Activated CD4-positive, CD25-positive, alpha-beta regulatory T cell treated with anti-CD3 and anti-CD28 coated beads, Interleukin-2, amount 50 U/mL, for 72 hours (primary cell): ENCODE data around the gene ARHGAP8.

Experiments used
- DNase-seq: peaks from one replicate; pipeline ENCODE4 v3.0.0; 2021

The ARHGAP8 gene

DNA sequence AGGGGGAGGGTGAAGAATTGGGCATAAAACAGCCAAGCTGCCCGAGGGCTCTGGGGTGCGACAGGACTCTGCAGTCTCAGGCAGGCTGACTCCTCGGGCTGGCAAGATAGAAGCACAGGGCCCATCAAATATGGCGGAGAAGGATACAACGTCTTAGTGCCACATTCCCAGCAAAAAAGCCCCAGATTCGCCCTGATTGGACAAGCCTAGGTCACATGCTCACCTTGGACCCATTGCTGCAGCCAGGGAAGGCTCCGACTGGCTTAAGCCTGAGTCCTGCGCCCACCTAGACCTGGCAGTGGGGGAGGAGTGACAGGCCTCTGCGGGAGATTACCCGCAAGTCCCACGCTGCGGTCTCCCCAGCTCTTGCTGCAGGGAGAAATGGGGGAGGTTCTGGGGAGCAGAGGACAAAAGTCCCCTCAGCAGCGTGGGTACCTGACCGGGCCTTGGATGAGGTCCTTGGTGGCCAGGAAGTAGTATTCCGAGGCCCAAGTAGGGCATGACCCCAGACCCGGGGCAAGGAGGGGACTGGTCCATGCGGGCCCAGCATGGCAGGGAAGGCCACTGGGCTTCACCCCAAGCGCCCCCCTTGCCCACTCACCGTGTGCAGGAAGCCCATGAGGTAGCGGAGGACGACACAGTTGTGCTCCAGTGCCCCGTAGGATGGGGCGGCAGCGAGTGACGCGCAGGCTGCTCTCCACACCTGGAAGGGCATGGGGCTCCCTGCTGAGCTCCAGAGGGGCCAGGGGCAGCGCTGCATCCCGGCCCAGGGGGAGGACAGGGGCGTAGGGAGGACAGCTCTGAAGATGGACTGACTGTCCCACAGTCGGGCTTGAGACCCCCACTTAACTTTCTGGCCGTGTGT, 113.0 kb downstream of the ARHGAP8 start:
- no peak for DNase-seq

DNA sequence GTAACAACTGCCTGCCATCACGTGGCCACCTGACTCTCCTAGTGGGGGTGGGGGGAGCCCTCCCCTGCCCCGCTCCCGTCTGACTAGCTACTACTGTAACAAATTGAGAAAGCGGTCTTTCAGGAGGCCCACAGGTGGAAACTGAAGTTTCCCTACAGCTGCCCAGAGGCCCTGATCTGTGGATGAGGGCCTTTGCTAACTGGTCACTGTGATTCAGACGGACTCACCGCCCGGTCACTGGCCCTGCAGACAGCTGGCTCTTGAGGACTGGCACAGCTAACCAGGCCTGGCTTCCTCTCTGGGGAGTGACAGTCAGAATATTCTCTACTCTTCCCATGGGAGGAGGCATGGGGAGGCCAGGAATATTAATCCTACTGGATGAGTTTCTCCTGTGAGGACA, 116.8 kb downstream of the ARHGAP8 start:
- no peak for DNase-seq

DNA sequence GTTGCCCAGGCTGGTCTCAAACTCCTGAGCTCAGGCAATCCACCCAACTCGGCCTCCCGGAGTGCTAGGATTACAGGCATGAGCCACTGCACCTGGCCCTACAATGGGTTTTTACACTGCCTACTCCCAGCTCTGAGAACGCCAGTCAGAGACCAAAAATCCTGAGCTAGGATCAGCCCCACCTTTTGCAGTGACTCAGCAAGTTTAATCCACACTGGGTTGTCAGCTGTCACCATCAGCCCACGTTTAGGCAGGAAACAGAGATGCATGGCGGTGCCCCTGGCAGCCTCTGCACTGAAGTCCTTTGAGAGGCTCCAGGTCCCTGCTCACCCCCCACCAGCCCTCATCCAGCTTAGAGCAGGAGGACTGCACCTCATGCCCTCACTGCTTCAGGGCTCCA, 117.6 kb downstream of the ARHGAP8 start:
- DNase-seq: no peak

DNA sequence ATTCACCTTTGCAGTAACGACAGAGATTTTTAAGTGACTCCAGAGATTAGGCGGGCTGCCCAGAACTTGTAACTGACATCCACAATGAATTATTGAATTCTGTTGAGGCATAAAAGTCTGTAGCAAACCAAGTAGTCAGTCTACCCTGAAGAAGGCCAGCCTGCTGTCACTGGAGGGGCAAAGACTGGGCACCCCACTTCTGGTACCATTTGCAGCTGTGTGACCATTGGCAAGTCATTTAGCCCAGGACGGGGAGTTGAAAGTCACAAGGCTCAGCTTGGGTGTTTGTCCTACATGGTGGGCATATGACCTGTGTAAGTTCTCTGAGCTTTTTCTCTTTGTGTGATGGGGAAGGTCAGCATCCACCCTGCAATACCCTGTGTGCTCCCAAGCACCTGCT, 119.4 kb downstream of the ARHGAP8 start:
- DNase-seq: no peak

DNA sequence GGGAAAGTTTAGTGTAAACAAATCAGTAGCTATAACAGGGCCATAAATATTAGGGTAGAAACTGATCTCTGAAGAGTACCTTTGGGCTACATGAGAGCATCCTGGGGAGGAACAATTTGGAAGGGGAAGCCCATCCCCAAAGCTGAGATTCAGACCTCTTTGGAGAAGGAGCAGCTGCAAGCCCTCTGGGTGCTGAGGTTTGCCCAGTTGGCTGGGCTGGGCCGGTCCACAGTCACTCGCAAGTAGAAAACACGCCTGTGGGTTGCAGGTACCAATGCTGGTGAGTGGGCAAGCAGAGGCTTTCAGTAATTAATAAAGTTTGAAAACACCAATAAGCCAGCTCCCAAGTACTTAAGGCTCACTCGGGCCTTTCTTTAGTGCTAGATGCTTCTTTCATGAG, 124.5 kb downstream of the ARHGAP8 start:
- no peak for DNase-seq

DNA sequence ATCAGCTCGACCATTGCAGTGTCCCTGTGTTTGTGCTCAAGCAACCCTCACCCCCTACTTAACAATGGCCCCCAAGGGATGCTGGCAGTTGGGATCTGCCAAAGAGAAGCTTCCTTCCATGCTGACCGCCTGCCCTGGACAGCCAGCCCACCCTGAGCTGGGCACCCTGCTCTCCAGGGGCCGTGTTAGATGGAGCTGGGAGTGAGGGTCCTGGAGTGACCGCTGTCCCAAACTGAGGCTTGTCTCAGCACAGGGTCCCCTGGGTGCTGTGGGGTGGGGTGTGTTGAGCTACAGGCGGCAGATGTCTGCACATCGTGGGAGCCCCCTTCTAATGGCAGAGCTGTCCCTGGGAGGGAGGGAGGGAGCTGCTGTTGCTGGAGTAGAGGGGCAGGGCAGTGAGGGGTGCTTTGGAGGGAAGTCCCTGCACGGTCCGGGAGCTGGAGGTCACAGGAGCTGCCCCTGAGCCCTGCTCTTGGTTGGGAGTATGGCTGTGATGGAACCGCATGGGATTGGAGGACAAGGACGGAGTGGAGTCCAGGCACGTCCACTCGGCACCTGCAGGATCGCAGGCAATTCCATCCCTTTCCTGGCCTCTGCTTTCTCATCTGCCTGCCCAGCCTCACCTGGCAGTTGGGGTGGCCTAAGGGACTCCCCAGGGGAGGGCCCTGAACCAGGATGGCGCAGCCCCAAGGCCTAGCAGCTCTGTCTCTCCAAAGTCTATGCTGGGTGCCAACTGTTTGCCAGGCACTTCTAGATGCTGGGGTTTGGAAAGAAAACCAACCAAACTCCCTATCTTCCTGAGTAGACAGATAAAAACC, 126.3 kb downstream of the ARHGAP8 start:
- DNase-seq: peak; percentile 11

DNA sequence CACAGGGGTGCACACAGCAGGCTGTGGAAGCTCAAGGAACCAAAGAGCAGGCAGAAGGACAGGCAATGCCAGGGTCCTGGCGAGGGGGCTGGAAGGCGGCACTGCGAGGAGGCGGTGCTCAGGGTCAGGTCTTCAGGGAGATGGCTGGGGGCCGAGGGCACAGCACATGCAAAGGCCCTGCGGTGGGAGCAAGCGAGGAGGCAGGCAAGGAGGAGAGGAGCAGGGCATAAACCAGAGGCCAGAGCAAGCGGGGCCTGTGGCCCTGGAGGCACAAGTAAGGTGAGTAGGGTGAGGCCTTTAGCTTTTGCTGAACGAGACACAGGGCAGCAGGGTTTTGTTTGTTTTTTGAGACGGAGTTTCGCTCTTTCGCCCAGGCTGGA, 126.9 kb downstream of the ARHGAP8 start:
- DNase-seq: no peak

DNA sequence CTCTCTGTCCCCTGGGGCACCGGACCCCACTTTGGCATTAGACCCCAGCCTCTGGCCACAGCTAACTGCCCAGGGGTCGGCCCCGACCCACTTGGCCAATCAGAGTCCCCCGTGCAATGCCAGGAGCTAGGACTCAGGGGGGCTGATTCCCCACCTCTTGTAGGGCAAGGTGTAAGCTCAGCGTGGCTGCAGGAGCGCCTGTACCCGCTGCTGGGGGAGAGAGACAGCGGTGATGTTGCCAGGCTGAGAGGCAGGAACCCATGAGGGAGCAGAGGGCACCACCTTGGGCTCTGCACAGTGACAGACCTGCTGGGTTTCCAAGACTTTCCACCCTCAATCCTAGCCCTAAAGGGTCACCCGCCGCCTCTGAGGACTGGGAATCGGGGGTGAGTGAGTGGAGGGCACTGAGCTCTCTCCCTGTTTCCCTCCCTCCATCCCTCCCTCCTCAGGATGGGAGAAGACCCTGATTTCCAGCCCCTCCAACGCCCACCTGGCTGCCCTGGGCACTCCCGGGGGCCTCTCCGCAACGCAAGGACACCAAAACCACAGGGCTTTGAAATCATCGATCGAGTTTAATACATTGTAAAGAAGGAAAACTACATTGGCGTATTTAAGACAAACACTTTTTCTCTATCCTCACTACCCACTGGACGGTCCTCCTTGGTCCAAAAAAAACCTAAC, 128.4 kb downstream of the ARHGAP8 start:
- no peak for DNase-seq

DNA sequence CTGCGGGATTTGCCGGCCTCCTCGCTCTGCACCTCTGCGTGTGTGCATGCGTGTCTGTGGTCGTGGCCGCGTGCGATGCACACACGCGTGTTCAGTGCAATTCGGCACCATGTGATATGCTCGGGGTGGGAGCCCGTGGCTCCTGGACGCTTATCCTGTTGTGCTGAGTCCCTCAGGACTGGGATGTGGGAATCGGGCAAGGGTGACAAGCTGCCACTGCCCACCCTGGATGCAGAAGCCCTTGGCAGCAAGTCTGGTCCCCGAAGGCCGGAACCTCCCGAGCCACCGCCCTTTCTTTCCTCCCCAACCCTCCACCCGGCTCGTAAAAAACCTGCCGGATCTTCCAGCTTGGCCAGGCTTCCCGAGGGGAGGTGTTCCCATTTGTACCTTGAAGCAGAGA, 129.2 kb downstream of the ARHGAP8 start:
- DNase-seq: peak; percentile 11

DNA sequence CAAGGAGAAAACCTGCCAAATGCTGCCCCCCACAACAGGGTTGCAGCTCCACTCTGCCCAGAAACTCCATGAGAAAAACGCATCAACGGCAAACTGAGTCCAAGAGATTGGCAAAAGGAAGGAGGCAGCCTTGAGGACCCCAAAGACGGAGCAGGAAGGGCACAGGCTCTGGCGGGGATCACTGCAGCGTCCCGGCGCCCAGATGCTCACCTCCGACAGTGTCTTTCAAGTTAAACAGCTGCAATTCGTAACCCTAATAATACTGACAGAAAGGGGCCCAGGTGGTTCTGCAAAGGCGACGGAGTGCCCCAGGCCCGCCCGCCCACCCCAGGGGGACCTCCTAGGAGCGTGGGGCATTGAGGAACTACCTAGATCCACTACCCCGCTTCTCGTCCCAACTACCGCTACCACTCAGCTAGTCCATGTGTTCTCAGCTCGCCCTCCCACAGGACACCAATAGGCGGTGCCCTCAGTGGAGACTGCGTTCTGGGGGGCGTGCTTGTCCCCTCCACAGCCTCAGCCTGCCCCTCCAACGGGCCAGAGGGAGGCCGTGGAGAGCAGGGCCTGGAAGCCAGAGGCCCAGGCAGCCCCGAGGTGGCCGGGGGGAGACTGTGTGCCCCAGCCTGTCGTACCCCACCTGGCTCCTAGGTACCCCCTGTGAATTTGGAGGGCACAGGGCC, 130.0 kb downstream of the ARHGAP8 start:
- DNase-seq: no peak

DNA sequence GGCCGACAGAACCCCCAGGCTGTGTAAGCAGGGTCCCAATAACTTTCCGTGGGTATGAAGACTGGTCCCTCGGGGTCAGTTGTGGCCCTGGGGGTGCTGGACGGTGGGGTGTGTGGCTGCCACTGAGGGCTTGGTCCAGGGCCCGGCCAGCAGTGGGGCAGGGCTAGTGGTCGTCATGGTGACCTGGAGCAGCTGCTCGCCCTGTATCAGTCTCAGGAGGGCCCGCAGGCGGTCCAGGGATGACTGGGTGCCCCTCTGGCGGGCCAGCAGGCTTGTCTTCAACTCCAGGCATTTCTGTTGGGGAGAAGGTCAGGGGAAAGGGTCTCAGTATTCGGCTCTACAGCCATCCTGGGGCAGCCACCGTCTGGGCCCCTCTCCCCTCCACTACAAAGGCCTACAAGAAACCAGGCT, 130.6 kb downstream of the ARHGAP8 start:
- DNase-seq: peak; percentile 23

DNA sequence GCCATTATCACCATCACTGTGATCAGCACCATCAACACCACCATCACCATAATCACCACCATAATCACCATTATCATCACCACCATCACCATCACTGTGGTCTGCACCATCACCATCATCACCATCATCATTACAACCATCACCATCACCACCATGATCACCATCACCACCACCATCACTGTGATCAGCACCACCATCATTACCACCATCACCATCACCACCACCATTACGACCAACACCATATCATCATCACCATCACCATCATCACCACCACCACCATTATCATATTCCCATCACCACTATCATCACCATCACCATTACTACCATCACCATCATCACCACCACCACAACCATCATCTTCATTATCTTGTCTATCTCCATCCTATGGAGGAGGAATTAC, 132.2 kb downstream of the ARHGAP8 start:
- no peak for DNase-seq

DNA sequence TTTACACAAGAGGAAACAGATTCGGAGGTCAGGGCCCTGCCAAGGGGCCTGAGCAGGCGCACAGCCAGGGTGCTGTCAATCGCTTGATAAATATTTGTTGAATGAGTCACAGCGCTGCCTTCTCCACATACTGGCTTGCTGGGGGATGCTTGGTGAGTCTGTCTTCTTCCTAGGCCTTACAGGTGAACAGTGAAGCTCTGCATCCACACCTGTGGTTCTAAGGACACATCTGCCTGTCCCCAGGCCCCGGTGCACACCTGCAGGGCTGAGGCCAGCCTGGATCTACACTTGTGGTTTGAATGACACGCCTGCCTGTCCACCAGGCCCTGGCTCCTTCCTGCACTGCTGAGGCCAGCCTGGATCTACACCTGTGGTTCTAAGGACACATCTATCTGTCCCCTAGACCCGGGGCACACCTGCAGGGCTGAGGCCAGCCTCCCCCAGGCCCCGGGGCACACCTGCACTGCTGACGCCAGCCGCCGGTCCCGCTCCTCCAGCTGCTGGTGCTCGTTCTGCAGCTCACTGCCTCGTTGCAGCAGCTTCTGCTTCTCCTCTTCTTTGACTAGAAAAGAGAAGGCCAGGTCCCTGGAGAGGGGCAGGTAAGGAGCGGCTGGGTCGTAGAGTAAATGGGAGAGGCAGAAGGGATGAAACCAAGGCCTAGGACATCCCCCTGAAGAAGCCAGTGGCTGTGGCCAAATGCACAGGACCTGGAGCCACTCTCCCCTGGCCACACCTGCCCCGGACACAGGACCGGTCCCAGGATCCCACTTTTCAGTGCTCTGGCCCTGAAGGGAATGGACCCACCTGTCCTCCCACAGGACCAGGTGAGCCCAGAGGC, 132.8 kb downstream of the ARHGAP8 start:
- peak; percentile 15 for DNase-seq

DNA sequence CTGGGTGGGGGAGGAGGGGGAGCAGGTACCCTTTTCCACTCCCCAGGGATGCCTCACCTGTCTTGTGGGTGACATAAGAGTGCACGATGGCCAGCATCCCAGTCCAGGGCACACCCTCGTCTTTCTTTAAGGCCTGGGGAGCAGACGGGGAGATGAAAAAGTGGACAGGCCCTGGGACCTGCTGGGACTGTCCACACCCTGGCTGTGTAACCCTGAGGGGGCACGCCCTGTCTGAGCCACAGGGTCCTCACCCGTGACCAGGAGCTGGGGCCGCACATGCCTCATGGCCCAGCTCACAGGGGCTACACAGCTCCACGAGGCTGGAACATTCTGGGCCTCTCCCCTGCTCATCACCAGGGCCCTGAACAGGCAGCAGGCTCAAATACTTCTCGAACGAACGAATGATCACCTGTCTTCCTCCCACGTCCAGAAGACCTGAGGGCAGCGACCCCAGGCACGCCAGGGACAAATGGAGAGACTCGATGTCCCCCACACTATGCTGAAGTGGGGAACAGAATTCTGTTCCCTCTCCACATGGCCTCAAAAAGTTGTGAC, 133.5 kb downstream of the ARHGAP8 start:
- no peak for DNase-seq

DNA sequence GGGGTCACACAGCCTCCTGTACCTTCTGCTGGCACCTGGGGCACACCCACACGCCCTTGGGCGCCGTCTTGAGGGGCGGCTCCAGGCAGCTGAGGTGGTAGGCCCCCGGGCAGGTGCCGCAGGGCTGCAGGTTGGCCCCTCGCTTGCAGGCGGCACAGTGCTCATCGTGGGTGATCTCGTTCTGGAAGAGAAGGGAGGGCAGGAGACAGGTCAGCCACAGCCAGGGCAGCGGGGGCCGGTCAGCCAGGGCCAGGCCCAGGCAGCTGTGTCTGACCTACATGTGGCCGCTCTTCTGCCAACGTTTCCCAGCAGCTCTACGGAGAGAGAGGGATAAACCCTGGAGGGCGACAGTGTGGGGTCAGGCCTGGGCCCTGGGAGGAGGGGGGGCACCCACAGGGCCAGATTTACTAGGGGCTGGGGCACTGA, 135.6 kb downstream of the ARHGAP8 start:
- DNase-seq: no peak

DNA sequence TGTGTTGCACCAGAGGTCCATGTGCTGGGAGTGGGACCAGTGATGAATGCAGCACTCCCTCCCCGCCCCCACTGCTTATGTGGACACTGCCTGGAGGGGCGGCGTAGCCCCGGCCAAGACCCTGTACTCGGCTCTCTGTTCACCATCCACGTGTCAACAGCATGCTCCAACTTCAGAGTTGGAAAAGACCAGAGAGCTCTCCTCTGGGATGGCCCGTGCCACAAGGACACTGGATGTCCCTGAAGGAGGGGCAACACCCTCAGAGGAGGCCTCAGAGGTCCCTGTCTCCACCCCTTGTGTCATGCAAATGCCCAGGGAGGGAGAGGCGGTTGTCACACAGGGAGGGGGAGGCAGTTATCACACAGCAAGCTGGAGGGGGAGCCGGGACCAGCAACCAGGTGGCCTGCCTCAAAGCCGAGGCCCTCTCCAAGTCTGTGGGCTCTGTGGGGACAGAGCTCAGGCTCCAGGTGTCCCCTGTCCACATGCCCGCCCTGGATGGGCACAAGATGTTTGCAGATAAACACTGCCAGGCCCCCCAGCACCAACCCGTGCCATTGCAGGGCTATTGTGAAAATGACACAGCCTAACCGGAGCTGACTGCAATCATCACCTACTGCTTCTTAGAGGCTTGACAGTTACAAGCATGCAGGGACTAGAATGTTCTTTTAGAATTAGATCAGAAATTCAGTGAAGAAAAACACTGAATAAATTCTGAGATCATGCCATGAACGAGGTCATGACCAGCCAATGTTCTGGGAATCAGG, 136.3 kb downstream of the ARHGAP8 start:
- DNase-seq: no peak

DNA sequence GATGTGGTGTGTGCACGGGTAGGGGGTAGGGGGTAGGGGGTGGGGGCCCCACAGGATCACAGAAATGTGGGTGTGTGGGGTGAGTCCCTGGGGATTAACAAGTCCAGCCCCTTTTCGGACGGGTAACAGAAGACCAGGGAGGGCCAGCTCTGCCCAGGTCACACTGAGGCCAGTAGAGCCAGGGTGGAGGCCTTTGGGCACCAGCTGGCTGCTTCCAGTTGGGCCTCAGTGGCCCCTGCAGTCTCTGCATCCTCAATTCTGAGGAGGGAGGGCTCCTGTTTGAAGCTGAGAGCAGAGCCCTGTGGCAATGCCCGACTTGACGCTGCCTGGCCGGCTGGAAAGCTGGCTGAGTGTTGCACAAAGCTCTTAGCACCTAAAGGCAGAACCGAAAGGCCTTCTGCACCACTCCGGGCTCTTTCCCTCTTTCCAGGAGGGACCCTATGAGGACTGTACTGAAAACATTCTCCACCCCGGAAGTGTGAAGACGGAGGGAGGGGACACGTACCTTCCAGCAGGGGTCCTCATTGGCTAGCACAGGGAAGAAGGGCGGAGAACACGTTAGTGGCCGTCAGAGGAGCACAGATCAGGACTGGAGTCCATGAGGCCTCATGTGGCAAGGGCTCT, 137.0 kb downstream of the ARHGAP8 start:
- no peak for DNase-seq

DNA sequence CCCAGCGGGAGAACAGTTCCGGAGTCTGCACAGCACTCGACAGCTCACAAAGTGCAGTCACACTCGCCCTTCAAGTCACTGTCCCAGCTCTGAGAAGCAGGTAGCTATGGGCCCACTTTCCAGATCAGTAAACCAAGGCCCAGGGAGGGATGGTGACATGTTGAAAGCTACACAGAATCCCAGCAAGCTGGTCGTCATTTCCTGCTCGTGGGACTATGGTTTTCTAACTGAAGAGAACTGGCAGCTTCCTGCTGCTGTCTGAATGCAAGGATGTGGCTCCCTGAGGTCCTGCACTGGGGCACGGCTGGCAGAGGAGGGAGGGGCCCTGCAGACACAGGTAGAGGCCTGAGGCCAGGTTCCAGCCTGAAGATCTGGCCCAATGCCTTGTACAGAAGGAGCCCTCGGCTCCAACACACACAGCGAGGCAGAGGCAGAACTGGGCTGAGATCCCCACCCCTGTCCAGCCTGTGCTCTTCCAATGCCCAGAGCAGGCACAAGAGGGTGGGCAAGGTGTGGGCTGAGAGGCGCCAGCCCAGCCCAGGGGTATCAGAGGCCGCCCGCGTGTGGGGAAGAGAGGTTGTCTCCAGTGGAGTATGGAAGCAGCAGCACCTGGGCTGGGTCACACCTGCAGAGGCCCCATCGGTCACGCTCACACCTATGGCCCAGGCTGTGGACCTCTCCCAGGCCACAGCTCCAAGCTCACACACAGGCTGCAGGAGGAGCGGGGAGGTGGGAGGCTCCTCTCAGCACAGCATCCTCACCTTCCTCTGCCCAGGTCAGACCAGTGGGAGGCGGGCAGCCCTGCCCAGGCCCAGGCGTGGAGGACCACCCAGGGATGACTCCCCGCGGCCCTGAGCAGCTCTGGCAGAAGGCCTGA, 138.3 kb downstream of the ARHGAP8 start:
- DNase-seq: no peak

DNA sequence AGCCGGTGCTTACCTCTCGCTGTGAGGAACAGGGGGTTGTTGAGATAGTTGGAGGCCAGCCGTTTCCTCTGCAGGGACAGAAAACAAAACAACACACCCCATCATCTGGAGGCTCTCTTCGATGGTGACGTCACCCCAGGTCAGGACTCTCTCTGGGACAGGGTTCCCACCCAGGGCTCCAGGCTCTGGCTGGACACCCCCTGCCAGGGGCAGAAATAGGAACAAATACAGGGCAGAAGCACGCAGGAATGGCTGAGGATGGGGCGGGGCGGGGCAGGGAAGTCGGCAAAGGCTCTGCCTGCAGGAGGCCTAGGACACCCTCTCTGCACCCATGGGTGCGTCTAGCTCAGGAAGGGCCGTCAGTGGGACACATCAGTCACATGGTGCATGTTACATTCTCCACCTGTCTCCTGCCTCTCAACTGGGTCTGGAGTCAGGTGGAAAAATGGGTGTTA, 138.9 kb downstream of the ARHGAP8 start:
- no peak for DNase-seq
